Upper lobe of left lung (tissue), 6 donors: ENCODE data around the gene MCL1. TPM values are rescaled to one million over a fixed set of nuclear protein-coding genes. Genes with fewer than 3 reads are reported as not detected.
A peak's percentile ranks its signal among the peaks of the same experiment; 100 is the strongest.

Experiments used
- ATAC-seq, 2 donors: fragments of 200-7000 bp; cut with Tn5 transposase; one replicate each; pipeline ENCODE4 v1.9.1; 2022; ENCODE audit warnings: mild to moderate bottlenecking in 2 of 2, moderate library complexity in 2 of 2; ENCODE audit not compliant: low FRiP score in 2 of 2
- DNase-seq, 2 donors: peaks; one replicate each; pipeline ENCODE4 v3.0.0-alpha.2; 2019 to 2020
- H3K27ac ChIP-seq, 4 donors: fragments of 200-600 bp; sonication (generic); one replicate each; pipeline ENCODE4 v1.5.1; 2016 to 2019
- H3K27me3 ChIP-seq, 4 donors: fragments of 200-600 bp; sonication (generic); one replicate each; pipeline ENCODE4 v1.5.1; 2017 to 2019
- H3K36me3 ChIP-seq, 4 donors: fragments of 200-600 bp; sonication (generic); one replicate each; pipeline ENCODE4 v1.5.1; 2016 to 2019
- H3K4me1 ChIP-seq, 4 donors: fragments of 200-600 bp; sonication (generic); one replicate each; pipeline ENCODE4 v1.5.1; 2018 to 2019
- H3K4me3 ChIP-seq, 4 donors: fragments of 200-600 bp; sonication (generic); one replicate each; pipeline ENCODE4 v1.5.1; 2017 to 2019; ENCODE audit warnings: mild to moderate bottlenecking in 2 of 4, moderate library complexity in 1 of 4
- H3K9me3 ChIP-seq, 4 donors: fragments of 200-600 bp; sonication (generic); one replicate each; pipeline ENCODE4 v1.5.1; 2018 to 2019
- CTCF ChIP-seq, 6 experiments: fragments of 450-650 bp in 4 of 6; fragments of 200-600 bp in 2 of 6; sonication (generic) in 2 of 6; IDR thresholded peaks; one replicate each; pipeline ENCODE4 v1.5.1; 2016 to 2019; ENCODE audit warnings: antibody characterized with exemption in 6 of 6
- EP300 ChIP-seq, 4 donors: sonication (generic); formaldehyde crosslinking; IDR thresholded peaks; one replicate each; pipeline ENCODE4 v1.5.1; 2017; ENCODE audit warnings: antibody characterized with exemption in 4 of 4, control low read depth in 2 of 4
- POLR2A ChIP-seq, 4 donors: fragments of 450-650 bp; IDR thresholded peaks; one replicate each; pipeline ENCODE4 v1.5.1; 2016 to 2017; ENCODE audit warnings: antibody characterized with exemption in 4 of 4, mild to moderate bottlenecking in 2 of 4
- POLR2AphosphoS5 ChIP-seq, 2 donors: sonication (generic); formaldehyde crosslinking; IDR thresholded peaks; one replicate each; pipeline ENCODE4 v1.5.1; 2017; ENCODE audit warnings: antibody characterized with exemption in 2 of 2
- WGBS, 2 donors: methylation state at CpG; one replicate each; pipeline ENCODE4 v1.1.5; 2017 to 2018; 5-methylcytosine and 5-hydroxymethylcytosine counted together
- total RNA-seq, 6 donors: library from RNA; depleted of rRNA in 4 of 6; stranded (reverse); fragments of >200 nt in 4 of 6; gene quantifications; one replicate each; pipeline versions ENCODE4 v1.1.0 to v1.2.1, GENCODE V29; 2016 to 2021
- donor health status: DM: no; HTN: no; CAD: no; lungs with moderate emphysema.
- donor health status: DM: no; HTN: yes; CAD: no; lungs with severe emphysema.

The MCL1 gene
- total RNA-seq, 6 donors from 2014 or later = 188 to 580 (median 425) TPM

GRCh38 chr1:150560011-150560438 is 19.4 kb downstream of the MCL1 start:
- Histone ChIP-seq H3K4me1 (peaks cover 60 to 65% (median 61%) of the 10 kb centered on the region in 4 donors), H3K9me3 (no peaks in the 10 kb centered on the region), H3K36me3 (peaks cover 0 to 37% (median 15%) of the 10 kb centered on the region in 4 donors), H3K4me3 (peak overlapping the region in 3 of 4 donors; percentile 46 to 58 (median 53)), H3K27me3 (no peaks in the 10 kb centered on the region), H3K27ac (peak overlapping the region; percentile 98 to 100 (median 100))
- ATAC-seq (peak; percentile 42), DNase-seq (peak in 1 of 2 donors; percentile 83)
- WGBS, 2 donors = 0 to 58% methylated on average over 1 to 5 of the region's 9 CpGs
- TF ChIP-seq EP300 (IDR thresholded peaks at IDR 0.05) (no peak), CTCF (IDR thresholded peaks at IDR 0.05) (peak; percentile 92 to 96 (median 94)), POLR2AphosphoS5 (IDR thresholded peaks at IDR 0.05) (no peak), POLR2A (IDR thresholded peaks at IDR 0.05) (no peak)

GRCh38 chr1:150559656-150560010 is 19.8 kb downstream of the MCL1 start:
- peak overlapping the region in 2 of 4 donors; percentile 53 to 58 for H3K4me3 ChIP-seq
- H3K9me3 ChIP-seq = no peaks in the 10 kb centered on the region
- H3K36me3 ChIP-seq = peaks cover 0 to 41% (median 17%) of the 10 kb centered on the region in 4 donors
- no peak for ATAC-seq
- H3K27me3 ChIP-seq = no peaks in the 10 kb centered on the region
- peak in 1 of 2 donors; percentile 42 for DNase-seq
- H3K4me1 ChIP-seq = peaks cover 56 to 61% (median 57%) of the 10 kb centered on the region in 4 donors
- 74 to 78% methylated on average over 7 to 10 of the region's 10 CpGs for WGBS, 2 donors
- H3K27ac ChIP-seq = peak overlapping the region; percentile 98 to 100 (median 100)
- TF ChIP-seq POLR2A (IDR thresholded peaks at IDR 0.05) = no peak
- no peak for TF ChIP-seq EP300 (IDR thresholded peaks at IDR 0.05)
- TF ChIP-seq POLR2AphosphoS5 (IDR thresholded peaks at IDR 0.05) = no peak
- no peak for TF ChIP-seq CTCF (IDR thresholded peaks at IDR 0.05)

- WGBS, 2 donors = 75 to 84% methylated on average over 3 to 28 of the region's 28 CpGs
- H3K27ac ChIP-seq = peak overlapping the region; percentile 98 to 100 (median 100)
- peak; percentile 59 to 87 for DNase-seq
- H3K9me3 ChIP-seq = no peaks in the 10 kb centered on the region
- peaks cover 0 to 46% (median 17%) of the 10 kb centered on the region in 4 donors for H3K36me3 ChIP-seq
- ATAC-seq = no peak
- peaks cover 50 to 55% (median 52%) of the 10 kb centered on the region in 4 donors for H3K4me1 ChIP-seq
- no peaks in the 10 kb centered on the region for H3K27me3 ChIP-seq
- TF ChIP-seq CTCF (IDR thresholded peaks at IDR 0.05) (no peak), POLR2AphosphoS5 (IDR thresholded peaks at IDR 0.05) (peak; percentile 12 to 30), POLR2A (IDR thresholded peaks at IDR 0.05) (peak in 1 of 4 donors; percentile 17)
- peak overlapping the region in 3 of 4 donors; percentile 25 to 53 (median 36) for H3K4me3 ChIP-seq
Observed at GRCh38 chr1:150558761-150559655, 20.4 kb downstream of the MCL1 start.

GRCh38 chr1:150558303-150558704 is 21.1 kb downstream of the MCL1 start:
- TF ChIP-seq EP300 (IDR thresholded peaks at IDR 0.05) = no peak
- TF ChIP-seq POLR2A (IDR thresholded peaks at IDR 0.05) = no peak
- TF ChIP-seq POLR2AphosphoS5 (IDR thresholded peaks at IDR 0.05) = no peak
- no peak for TF ChIP-seq CTCF (IDR thresholded peaks at IDR 0.05)
- peak overlapping the region in 3 of 4 donors; percentile 25 to 53 (median 36) for H3K4me3 ChIP-seq
- no peaks in the 10 kb centered on the region for H3K27me3 ChIP-seq
- H3K36me3 ChIP-seq = peaks cover 0 to 46% (median 17%) of the 10 kb centered on the region in 4 donors
- H3K27ac ChIP-seq = peak overlapping the region; percentile 98 to 100 (median 100)
- ATAC-seq (no peak), DNase-seq (peak in 1 of 2 donors; percentile 84)
- WGBS, 2 donors = 76 to 77% methylated on average over 15 of the region's 15 CpGs
- peaks cover 48 to 52% (median 50%) of the 10 kb centered on the region in 4 donors for H3K4me1 ChIP-seq
- H3K9me3 ChIP-seq = no peaks in the 10 kb centered on the region
